Mesothelial cell of epicardium (in vitro differentiated cells): ENCODE data around the gene MAGIX. TPM values are rescaled to one million over a fixed set of nuclear protein-coding genes. Genes with fewer than 3 reads are reported as not detected.

ENCODE experiments used
- DNase-seq, 2 experiments: peaks; one replicate each; pipeline ENCODE4 v3.0.0; 2021; ENCODE audit warnings: low spot score in 2 of 2; ENCODE audit not compliant: unreplicated experiment in 2 of 2
- H3K27ac Mint-ChIP-seq: 2 replicates; pipeline ENCODE4 v1.8.0; 2021; ENCODE audit warnings: mixed read lengths
- H3K27me3 Mint-ChIP-seq: 2 replicates; pipeline ENCODE4 v1.8.0; 2021; ENCODE audit warnings: low read depth, mixed read lengths
- H3K36me3 Mint-ChIP-seq: 2 replicates; pipeline ENCODE4 v1.8.0; 2021; ENCODE audit warnings: mixed read lengths
- H3K4me1 Mint-ChIP-seq: 2 replicates; pipeline ENCODE4 v1.8.0; 2021; ENCODE audit warnings: mixed read lengths
- H3K4me3 Mint-ChIP-seq: 2 replicates; pipeline ENCODE4 v1.8.0; 2021; ENCODE audit warnings: mild to moderate bottlenecking, moderate library complexity, mixed read lengths
- H3K9me3 Mint-ChIP-seq: 2 replicates; pipeline ENCODE4 v1.8.0; 2021; ENCODE audit warnings: mixed read lengths
- CTCF ChIP-seq: fragments of 200-600 bp; sonication (generic); IDR thresholded peaks from one replicate; pipeline ENCODE4 v1.5.0; 2021; ENCODE audit warnings: antibody characterized with exemption; ENCODE audit not compliant: unreplicated experiment
- total RNA-seq: library from RNA; stranded (reverse); gene quantifications from 3 replicates; pipeline ENCODE4 v1.2.1, GENCODE V29; 2021

The MAGIX gene
- total RNA-seq, 1 donor from 2014 or later, result 6.3 TPM

- H3K4me3 Mint-ChIP-seq, result no peak overlapping the region
- peaks cover 26% of the 10 kb centered on the region for H3K9me3 Mint-ChIP-seq
- no peak overlapping the region for H3K27ac Mint-ChIP-seq
- no peak for TF ChIP-seq CTCF
- peaks cover 24% of the 10 kb centered on the region for H3K27me3 Mint-ChIP-seq
- H3K36me3 Mint-ChIP-seq, result no peaks in the 10 kb centered on the region
- H3K4me1 Mint-ChIP-seq, result peaks cover 5% of the 10 kb centered on the region
- DNase-seq, result no peak
Measured at GRCh38 chrX:49197543-49198087, 35.1 kb downstream of the MAGIX start.

GRCh38 chrX:49198540-49199314, 36.2 kb downstream of the MAGIX start:
- H3K4me1 Mint-ChIP-seq, result peaks cover 5% of the 10 kb centered on the region
- TF ChIP-seq CTCF, result no peak
- H3K27ac Mint-ChIP-seq, result no peak overlapping the region
- no peaks in the 10 kb centered on the region for H3K36me3 Mint-ChIP-seq
- H3K4me3 Mint-ChIP-seq, result no peak overlapping the region
- no peak for DNase-seq
- peaks cover 28% of the 10 kb centered on the region for H3K9me3 Mint-ChIP-seq
- H3K27me3 Mint-ChIP-seq, result peaks cover 27% of the 10 kb centered on the region

- H3K27me3 Mint-ChIP-seq, result peaks cover 28% of the 10 kb centered on the region
- H3K4me3 Mint-ChIP-seq, result no peak overlapping the region
- no peak for TF ChIP-seq CTCF
Measured at GRCh38 chrX:49199315-49199595, 36.7 kb downstream of the MAGIX start.

GRCh38 chrX:49199906-49200771, 37.6 kb downstream of the MAGIX start, which contains the start of gene SYP:
TSS of gene SYP (minus strand) at chrX:49200193. CDS start at chrX:49200186, 7 bp downstream.
- TF ChIP-seq CTCF, result no peak
- peaks cover 28% of the 10 kb centered on the region for H3K27me3 Mint-ChIP-seq
- no peak within 1 kb of the TSS for H3K4me3 Mint-ChIP-seq
- peak; percentile 86 to 91 for DNase-seq
- no peaks in the 10 kb centered on the region for H3K36me3 Mint-ChIP-seq
- H3K9me3 Mint-ChIP-seq, result peaks cover 25% of the 10 kb centered on the region
- no peak within 1 kb of the TSS for H3K27ac Mint-ChIP-seq
- peaks cover 5% of the 10 kb centered on the region for H3K4me1 Mint-ChIP-seq

More at GRCh38 chrX:49199315-49199595, 36.7 kb downstream of the MAGIX start:
- Mint-ChIP-seq H3K9me3 (peaks cover 27% of the 10 kb centered on the region), H3K36me3 (no peaks in the 10 kb centered on the region), H3K27ac (no peak overlapping the region), H3K4me1 (peaks cover 5% of the 10 kb centered on the region)
- no peak for DNase-seq

- Mint-ChIP-seq H3K36me3 (no peaks in the 10 kb centered on the region), H3K27ac (no peak overlapping the region), H3K9me3 (peaks cover 18% of the 10 kb centered on the region), H3K4me1 (peaks cover 5% of the 10 kb centered on the region), H3K27me3 (peaks cover 26% of the 10 kb centered on the region), H3K4me3 (no peak overlapping the region)
- DNase-seq, result no peak
- TF ChIP-seq CTCF, result no peak
Measured at GRCh38 chrX:49202022-49202421, 39.5 kb downstream of the MAGIX start.
